ENCODE data around the gene DLG2. TPM values are rescaled to one million over a fixed set of nuclear protein-coding genes. Genes with fewer than 3 reads are reported as not detected.

Gene DLG2
- total RNA-seq, 2 experiments from 2014 or later, result 2.0 to 2.1 TPM

DNA sequence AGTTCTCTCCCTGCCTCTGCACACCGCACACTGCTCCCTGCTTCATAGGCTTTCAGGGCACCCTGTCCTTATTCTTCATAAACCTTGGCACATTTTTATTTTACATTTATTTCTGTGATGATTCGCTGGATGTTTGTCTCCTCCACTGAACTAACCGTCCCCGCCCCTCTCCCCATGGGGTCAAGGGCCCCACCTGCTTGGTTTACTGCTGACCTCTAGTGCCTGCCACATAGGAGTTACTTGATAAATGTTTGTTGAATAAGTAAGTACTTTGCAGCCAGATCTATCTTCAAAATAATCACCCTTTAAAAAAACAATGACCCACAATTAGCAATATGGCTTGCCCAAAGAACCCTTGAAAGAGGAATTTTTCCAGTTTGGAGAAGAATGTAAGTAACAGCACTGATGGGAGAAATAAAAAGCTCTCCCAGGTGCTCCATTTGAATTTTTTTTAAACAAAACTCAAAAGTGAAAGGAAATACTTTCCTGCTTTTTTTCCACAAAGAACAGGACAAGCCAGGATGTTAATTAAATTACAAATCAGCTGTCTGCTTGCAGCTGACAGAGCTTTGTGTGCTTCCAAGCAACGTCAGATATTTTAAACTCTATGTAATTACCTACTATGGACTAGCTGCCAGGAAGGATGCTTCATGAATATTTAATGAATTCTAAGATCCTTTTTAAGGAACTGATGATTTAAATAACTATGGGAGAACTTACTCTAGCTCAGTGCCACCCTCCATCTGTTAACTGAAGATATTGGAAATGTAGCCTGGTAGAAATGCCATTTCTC is 1083.6 kb downstream of the DLG2 start:
- Histone ChIP-seq H3K4me3 (ENCODE audit: low read length) (no peak overlapping the region), H3K27ac (ENCODE audit: low read depth in 1 of 2, low read length in 2 of 2) (no peak overlapping the region), H3K36me3 (ENCODE audit: insufficient read depth, low read length) (no peaks in the 10 kb centered on the region), H3K27me3 (ENCODE audit: control insufficient read depth in 1 of 2, insufficient read depth in 2 of 2, low read length in 2 of 2) (no peaks in the 10 kb centered on the region), H3K4me1 (ENCODE audit: insufficient read depth, low read length) (no peaks in the 10 kb centered on the region), H3K9me3 (ENCODE audit: control insufficient read depth in 1 of 2, insufficient read depth in 1 of 2, low read length in 2 of 2) (peaks cover 0 to 8% of the 10 kb centered on the region in 2 experiments)
- CTCF ChIA-PET, result no interaction called here
- no peak for ATAC-seq (ENCODE audit: poor library complexity)
- Mint-ChIP-seq H3K4me3 (no peak overlapping the region), H3K9me3 (no peaks in the 10 kb centered on the region), H3K4me1 (ENCODE audit: low read depth) (no peaks in the 10 kb centered on the region), H3K27me3 (no peaks in the 10 kb centered on the region), H3K36me3 (ENCODE audit: low read depth) (no peaks in the 10 kb centered on the region), H3K27ac (no peak overlapping the region)
- POLR2A ChIA-PET, result no interaction called here
- TF ChIP-seq, protein P1, sequence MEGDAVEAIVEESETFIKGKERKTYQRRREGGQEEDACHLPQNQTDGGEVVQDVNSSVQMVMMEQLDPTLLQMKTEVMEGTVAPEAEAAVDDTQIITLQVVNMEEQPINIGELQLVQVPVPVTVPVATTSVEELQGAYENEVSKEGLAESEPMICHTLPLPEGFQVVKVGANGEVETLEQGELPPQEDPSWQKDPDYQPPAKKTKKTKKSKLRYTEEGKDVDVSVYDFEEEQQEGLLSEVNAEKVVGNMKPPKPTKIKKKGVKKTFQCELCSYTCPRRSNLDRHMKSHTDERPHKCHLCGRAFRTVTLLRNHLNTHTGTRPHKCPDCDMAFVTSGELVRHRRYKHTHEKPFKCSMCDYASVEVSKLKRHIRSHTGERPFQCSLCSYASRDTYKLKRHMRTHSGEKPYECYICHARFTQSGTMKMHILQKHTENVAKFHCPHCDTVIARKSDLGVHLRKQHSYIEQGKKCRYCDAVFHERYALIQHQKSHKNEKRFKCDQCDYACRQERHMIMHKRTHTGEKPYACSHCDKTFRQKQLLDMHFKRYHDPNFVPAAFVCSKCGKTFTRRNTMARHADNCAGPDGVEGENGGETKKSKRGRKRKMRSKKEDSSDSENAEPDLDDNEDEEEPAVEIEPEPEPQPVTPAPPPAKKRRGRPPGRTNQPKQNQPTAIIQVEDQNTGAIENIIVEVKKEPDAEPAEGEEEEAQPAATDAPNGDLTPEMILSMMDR (IDR thresholded peaks at IDR 0.05), result no peak
- DNase-seq, result no peak
- intact Hi-C loops (cut with DNase I, micrococcal nuclease), result no loop called here

DNA sequence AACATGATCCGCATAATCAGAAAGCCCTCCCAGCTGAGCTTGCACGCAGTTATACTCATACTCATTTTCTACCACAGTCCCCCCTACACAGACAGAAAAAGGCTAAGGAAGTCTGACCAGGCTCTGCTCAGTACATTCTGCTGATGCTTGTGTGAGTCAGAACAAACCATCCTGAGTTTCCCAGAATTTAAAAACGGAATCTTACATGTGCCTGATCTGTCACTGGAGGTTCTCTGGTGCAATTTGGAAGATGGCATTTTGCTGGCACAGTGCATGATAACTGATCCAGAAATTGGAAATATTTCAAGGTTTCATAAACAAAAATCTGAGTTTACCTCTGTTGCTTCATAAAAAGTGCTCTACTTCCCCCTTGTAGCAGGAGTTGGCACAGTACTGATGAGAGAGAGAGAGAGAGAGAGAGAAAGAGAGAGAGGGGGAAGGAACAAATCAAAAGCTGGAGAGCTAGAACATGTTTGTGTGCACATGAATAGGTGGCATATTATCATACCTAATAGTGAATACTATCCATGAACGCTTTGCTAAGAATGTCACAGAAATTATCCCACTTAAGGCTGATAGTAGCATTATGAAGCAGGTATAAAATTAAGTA is 1085.3 kb downstream of the DLG2 start:
- Mint-ChIP-seq H3K36me3 (ENCODE audit: low read depth) (no peaks in the 10 kb centered on the region), H3K4me1 (ENCODE audit: low read depth) (no peaks in the 10 kb centered on the region), H3K4me3 (no peak overlapping the region), H3K27ac (no peak overlapping the region), H3K9me3 (peaks cover 3% of the 10 kb centered on the region), H3K27me3 (no peaks in the 10 kb centered on the region)
- ATAC-seq (ENCODE audit: poor library complexity) (no peak), DNase-seq (no peak)
- TF ChIP-seq, protein P1 (IDR thresholded peaks at IDR 0.05), result no peak
- Histone ChIP-seq H3K27me3 (ENCODE audit: control insufficient read depth in 1 of 2, insufficient read depth in 2 of 2, low read length in 2 of 2) (no peaks in the 10 kb centered on the region), H3K27ac (ENCODE audit: low read depth in 1 of 2, low read length in 2 of 2) (no peak overlapping the region), H3K9me3 (ENCODE audit: control insufficient read depth in 1 of 2, insufficient read depth in 1 of 2, low read length in 2 of 2) (peaks cover 4 to 8% of the 10 kb centered on the region in 2 experiments), H3K4me1 (ENCODE audit: insufficient read depth, low read length) (no peaks in the 10 kb centered on the region), H3K4me3 (ENCODE audit: low read length) (no peak overlapping the region), H3K36me3 (ENCODE audit: insufficient read depth, low read length) (no peaks in the 10 kb centered on the region)
- POLR2A ChIA-PET, result no interaction called here
- intact Hi-C loops (cut with DNase I, micrococcal nuclease), result no loop called here
- CTCF ChIA-PET, result no interaction called here

DNA sequence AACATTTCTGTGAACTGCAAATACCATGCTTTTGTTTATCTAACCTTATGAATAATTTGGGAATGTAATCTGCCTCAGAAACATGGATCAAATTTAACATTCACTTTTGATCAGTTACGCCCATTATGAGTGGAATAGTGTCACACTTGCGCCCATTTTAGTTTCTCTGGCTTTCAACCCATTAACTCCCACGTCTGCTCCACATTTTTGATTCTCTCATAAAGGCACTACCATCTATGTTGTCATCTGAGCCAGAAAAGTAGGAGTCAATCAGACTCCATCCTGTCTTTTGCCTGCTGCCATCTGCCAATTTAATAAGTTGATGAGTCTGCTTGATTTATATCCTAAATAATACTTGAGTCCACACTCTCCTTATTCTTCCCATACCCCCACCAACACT is 1090.7 kb downstream of the DLG2 start:
- ATAC-seq (ENCODE audit: poor library complexity) (no peak), DNase-seq (no peak)
- Mint-ChIP-seq H3K9me3 (peaks cover 3% of the 10 kb centered on the region), H3K4me3 (no peak overlapping the region), H3K4me1 (ENCODE audit: low read depth) (no peaks in the 10 kb centered on the region), H3K27me3 (no peaks in the 10 kb centered on the region), H3K27ac (no peak overlapping the region), H3K36me3 (ENCODE audit: low read depth) (no peaks in the 10 kb centered on the region)
- Histone ChIP-seq H3K27me3 (ENCODE audit: control insufficient read depth in 1 of 2, insufficient read depth in 2 of 2, low read length in 2 of 2) (no peaks in the 10 kb centered on the region), H3K36me3 (ENCODE audit: insufficient read depth, low read length) (no peaks in the 10 kb centered on the region), H3K9me3 (ENCODE audit: control insufficient read depth in 1 of 2, insufficient read depth in 1 of 2, low read length in 2 of 2) (peaks cover 2 to 7% of the 10 kb centered on the region in 2 experiments), H3K27ac (ENCODE audit: low read depth in 1 of 2, low read length in 2 of 2) (no peak overlapping the region), H3K4me1 (ENCODE audit: insufficient read depth, low read length) (no peaks in the 10 kb centered on the region), H3K4me3 (ENCODE audit: low read length) (no peak overlapping the region)
- POLR2A ChIA-PET, result no interaction called here
- intact Hi-C loops (cut with DNase I, micrococcal nuclease), result no loop called here
- CTCF ChIA-PET, result no interaction called here
- TF ChIP-seq, protein P1 (IDR thresholded peaks at IDR 0.05), result no peak
